Mucosa of descending colon (tissue), 3 donors: ENCODE results near the gene RNU1-4. TPM values are rescaled to one million over a fixed set of nuclear protein-coding genes. Genes with fewer than 3 reads are reported as not detected.
"Not testable (repeated sequence)": the region's sequence is repeated elsewhere in the genome, so short reads cannot be mapped to it uniquely, and the experiment has no call there.

Experiments used
- ATAC-seq: fragments of 200-7000 bp; cut with Tn5 transposase; one replicate; pipeline ENCODE4 v1.9.1; 2020; ENCODE audit warnings: mild to moderate bottlenecking, moderate library complexity
- DNase-seq, 3 donors: peaks; one replicate each; pipeline ENCODE4 v3.0.0-alpha.2; 2020
- H3K36me3 ChIP-seq: fragments of 200-600 bp; one replicate; pipeline ENCODE4 v1.8.0; 2021; ENCODE audit warnings: low read depth, mild to moderate bottlenecking
- H3K4me1 ChIP-seq: fragments of 200-600 bp; one replicate; pipeline ENCODE4 v1.8.0; 2021; ENCODE audit warnings: low read depth, mild to moderate bottlenecking
- H3K4me3 ChIP-seq: fragments of 200-600 bp; one replicate; pipeline ENCODE4 v1.8.0; 2021; ENCODE audit warnings: mild to moderate bottlenecking
- H3K9me3 ChIP-seq: fragments of 200-600 bp; one replicate; pipeline ENCODE4 v1.8.0; 2021; ENCODE audit warnings: mild to moderate bottlenecking
- intact Hi-C, 2 donors: fragments of 100-400 bp; cut with DNase I in 1 of 2; cut with micrococcal nuclease in 1 of 2; formaldehyde crosslinking; loops; one replicate each; pipeline versions ENCODE4 v1.11.0 to v1.11.1; 2022; cut with DNase I, micrococcal nuclease
- total RNA-seq, 3 donors: library from RNA; stranded (reverse); fragmentation: NEBNext Ultra II Directional in 2 of 3; extraction: Animal tissue kit (Norgen Biotek cat#: 25700) in 2 of 3; gene quantifications; one replicate each; pipeline versions ENCODE4 v1.2.1 to v1.2.4, GENCODE V29; 2021 to 2023
- TF ChIP-seq, protein P1 (sequence below): fragments of 200-600 bp; IDR thresholded peaks from one replicate; pipeline ENCODE4 v1.8.0; 2022; ENCODE audit warnings: antibody characterized with exemption, mild to moderate bottlenecking
- donor health status: DM: no; HTN: no; CAD: no; lungs with moderate emphysema.
- donor health status: DM: no; HTN: no; CAD: no.
- donor health status: DM: no; HTN: yes; CAD: no.

Gene RNU1-4
- total RNA-seq, 3 donors from 2014 or later, result 2,195 to 6,222 (median 2,378) TPM

DNA sequence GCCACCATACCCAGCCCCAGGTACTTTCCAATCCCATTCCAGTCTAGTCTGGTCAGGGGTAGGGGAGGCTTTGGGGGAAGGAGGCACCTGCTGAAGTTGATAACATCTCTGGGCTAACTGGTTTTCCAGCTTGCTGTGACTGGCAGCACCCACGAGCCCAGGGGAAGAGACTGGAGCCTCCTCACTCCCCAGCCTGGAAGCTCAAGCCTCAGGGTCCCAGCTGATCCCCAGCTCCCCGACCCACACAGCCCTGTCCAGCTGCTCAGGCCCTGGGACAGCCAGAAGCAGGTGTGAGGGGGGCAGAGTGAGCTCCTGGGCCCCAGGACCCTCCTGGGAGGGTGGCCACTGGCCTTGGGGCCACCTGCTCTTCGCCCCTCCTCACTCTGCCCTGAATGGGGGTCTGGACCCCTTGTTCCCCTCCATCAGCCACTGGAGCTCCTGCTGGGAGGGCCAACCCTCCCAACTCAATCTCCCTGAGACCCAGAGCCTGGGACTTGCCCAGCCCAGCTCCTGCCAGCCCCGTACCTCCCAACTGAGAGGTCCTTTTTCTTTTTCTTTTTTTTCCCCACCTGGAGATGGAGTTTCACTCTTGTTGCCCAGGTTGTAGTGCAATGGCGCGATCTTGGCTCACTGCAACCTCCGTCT is 23.5 kb upstream of the RNU1-4 start:
- no peaks in the 10 kb centered on the region for H3K36me3 ChIP-seq
- no peaks in the 10 kb centered on the region for H3K4me1 ChIP-seq
- TF ChIP-seq, protein P1, sequence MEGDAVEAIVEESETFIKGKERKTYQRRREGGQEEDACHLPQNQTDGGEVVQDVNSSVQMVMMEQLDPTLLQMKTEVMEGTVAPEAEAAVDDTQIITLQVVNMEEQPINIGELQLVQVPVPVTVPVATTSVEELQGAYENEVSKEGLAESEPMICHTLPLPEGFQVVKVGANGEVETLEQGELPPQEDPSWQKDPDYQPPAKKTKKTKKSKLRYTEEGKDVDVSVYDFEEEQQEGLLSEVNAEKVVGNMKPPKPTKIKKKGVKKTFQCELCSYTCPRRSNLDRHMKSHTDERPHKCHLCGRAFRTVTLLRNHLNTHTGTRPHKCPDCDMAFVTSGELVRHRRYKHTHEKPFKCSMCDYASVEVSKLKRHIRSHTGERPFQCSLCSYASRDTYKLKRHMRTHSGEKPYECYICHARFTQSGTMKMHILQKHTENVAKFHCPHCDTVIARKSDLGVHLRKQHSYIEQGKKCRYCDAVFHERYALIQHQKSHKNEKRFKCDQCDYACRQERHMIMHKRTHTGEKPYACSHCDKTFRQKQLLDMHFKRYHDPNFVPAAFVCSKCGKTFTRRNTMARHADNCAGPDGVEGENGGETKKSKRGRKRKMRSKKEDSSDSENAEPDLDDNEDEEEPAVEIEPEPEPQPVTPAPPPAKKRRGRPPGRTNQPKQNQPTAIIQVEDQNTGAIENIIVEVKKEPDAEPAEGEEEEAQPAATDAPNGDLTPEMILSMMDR, result no peak
- H3K9me3 ChIP-seq, result no peaks in the 10 kb centered on the region
- no peak overlapping the region for H3K4me3 ChIP-seq
- intact Hi-C loops, result no loop called here
- no peak for ATAC-seq
- DNase-seq, result peak in 1 of 3 donors; percentile 48

DNA sequence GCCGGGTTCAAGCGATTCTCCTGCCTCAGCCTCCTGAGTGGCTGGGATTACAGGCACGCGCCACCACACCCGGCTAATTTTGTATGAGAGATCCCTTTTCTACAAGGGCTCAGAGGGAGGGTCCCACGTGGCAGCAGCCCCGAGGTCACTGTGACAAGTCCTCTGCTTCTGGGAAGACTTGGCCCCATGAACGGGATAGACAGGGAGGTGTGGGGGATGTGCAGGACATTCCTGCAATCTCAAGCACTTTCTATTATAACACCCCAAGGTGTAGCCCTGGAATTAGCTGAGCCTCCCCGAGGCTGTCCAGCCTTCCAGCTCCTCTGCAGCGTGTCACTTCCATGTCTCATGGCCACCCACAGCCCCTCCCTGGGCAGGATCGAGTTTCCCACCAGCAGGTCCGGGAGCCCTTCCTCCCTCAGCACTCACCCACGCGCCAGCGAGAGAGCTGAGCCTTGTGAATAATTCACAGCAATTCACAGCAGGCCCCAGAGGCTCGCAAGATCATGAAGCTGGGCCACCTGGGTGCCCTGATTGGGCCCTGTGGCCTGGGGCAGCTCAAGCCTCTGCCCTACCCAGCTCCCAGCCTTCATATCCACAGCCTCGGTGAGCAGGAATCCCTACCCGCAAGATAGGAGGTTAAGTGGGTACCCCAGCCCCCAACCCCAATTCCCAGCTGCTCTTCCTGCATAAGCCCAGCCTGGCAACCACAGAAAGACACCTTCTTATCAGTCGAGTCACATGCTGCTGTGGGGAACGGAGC is 22.8 kb upstream of the RNU1-4 start:
- no peaks in the 10 kb centered on the region for H3K9me3 ChIP-seq
- intact Hi-C loops, result no loop called here
- no peaks in the 10 kb centered on the region for H3K36me3 ChIP-seq
- ATAC-seq (no peak), DNase-seq (peak in 1 of 3 donors; percentile 47)
- no peak overlapping the region for H3K4me3 ChIP-seq
- no peaks in the 10 kb centered on the region for H3K4me1 ChIP-seq
- TF ChIP-seq, protein P1, result no peak

DNA sequence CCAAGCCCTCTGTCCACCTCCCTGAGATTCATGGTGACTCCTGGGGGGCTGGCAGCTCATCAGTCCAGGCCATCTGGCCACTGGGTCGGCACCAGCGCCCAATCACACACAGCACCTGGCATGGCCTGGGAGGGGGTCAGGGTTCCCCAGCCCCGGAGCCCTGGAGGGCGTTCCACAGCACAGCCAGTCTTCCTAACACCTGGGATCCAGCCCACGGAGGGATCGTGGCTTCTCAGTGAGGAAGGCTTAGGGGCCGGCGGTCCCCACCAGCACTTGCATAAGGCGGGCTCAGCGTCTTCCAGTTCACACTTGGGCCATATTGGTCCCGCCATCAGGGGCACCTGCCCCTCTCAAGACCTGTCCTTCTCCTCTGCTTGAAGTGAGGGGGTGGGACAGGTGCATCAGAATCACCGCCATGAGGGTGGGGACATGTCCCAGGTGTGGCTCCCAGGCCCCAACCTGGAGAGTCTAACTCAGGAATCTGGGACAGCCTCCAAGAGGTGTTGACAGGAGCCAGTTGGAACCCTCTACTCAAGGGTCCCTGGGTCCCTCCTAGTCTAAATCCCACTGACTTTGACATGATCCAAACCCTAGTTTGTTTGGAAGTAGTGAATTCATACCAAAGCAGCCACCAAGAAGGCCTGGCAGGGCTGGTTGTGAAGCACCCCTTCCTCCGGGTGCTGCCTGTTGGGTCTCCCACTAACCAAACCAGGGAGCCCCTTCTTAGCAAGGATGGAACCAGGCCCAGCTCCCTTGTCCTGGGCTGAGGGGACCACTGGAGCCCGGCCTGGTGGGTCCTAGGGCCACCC is 22.0 kb upstream of the RNU1-4 start:
- H3K36me3 ChIP-seq, ATAC-seq, H3K4me3 ChIP-seq, intact Hi-C loops, H3K9me3 ChIP-seq, H3K4me1 ChIP-seq: not testable (repeated sequence)
- DNase-seq, result peak in 1 of 3 donors; percentile 50

DNA sequence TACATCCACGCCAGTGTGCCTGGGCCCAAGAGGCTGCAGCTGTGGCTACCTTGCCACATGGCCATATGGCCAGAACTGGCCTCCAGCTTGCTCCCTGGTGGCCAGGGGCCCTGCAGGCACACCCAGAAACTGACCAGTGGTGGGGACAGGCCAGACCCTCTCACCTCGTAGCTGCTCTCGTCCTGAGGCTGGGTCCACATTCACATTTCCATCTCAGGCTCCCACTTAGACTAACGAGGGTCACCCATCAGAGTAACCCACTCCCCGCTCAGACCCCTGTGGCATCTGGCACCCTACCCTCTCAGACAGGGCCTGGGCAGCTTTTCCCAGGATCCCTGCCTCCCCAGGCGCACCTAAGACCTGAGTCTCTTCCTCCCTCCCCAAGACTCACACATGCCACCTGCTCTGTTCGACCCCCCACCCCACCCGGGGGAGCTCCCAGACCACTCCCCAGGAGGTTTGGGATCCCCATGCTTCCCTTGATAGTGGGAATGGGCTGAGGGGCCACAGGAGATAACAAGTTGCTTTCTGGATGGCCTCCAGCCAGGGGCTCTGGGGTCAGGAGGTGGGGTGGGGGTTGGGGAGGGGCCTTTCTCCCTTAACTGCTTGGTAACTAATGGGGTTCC is 21.3 kb upstream of the RNU1-4 start:
- intact Hi-C loops, result no loop called here
- Histone ChIP-seq H3K4me3 (no peak overlapping the region), H3K36me3 (no peaks in the 10 kb centered on the region), H3K4me1 (no peaks in the 10 kb centered on the region), H3K9me3 (no peaks in the 10 kb centered on the region)
- ATAC-seq (no peak), DNase-seq (peak in 1 of 3 donors; percentile 41)
- TF ChIP-seq, protein P1, result no peak

DNA sequence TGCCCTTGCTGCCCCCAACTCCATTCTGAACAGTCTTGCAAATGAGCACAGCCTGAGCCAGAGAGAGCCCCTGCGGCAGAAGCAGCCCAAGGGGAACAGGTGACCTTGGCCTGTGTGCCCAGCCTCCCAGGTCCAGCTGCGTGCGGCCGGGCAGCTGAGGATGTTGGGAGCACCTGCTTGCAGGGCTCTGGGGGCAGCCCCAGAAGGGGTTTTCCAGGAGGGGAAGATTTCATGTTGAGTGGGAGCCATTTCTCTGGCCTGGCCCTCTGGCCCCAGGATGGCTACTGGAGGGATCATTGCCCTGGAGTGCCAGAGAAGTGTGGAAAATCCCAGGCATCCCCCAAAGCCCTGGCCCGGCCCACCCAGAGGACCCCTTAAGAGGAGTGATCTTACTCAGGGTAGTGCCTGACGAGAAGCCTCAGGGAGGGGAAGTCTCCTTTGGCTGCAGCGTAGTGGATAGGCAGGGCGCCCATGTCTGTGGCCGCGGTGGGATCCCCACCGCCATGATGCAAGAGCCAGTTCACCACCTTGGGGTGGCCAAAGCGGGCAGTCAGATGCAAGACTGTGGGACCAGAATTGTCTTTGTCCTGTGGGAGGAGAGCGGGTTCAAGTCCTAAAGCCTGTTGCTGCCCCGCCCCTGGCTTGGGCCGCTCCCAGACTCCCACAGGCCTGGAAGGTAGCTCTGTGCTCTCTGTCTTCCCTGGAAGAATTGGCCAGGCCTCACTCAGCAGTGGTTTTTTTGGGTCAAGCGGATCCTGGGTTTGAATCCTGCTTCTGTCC is 20.6 kb upstream of the RNU1-4 start:
- TF ChIP-seq, protein P1, result no peak
- peak; percentile 4 for ATAC-seq
- Histone ChIP-seq H3K4me1 (no peaks in the 10 kb centered on the region), H3K36me3 (no peaks in the 10 kb centered on the region), H3K9me3 (no peaks in the 10 kb centered on the region), H3K4me3 (no peak overlapping the region)
- intact Hi-C loops, result no loop called here
- DNase-seq, result peak in 1 of 3 donors; percentile 43
